ENCODE results near the gene RPAIN.

GRCh38 chr17:5443728-5444127 lies 23.7 kb downstream of the RPAIN start:
- no peak for TF ChIP-seq FOS (IDR thresholded peaks at IDR 0.05; ENCODE audit: borderline replicate concordance, insufficient read depth, low read length)
- TF ChIP-seq CTCF (IDR thresholded peaks at IDR 0.05; ENCODE audit: extremely low read depth in 1 of 2, insufficient read depth in 1 of 2, low read depth in 1 of 2, low read length in 2 of 2) = no peak
- no peak for TF ChIP-seq POLR2A (IDR thresholded peaks at IDR 0.05; ENCODE audit: low read depth, low read length)
- no peak for TF ChIP-seq EZH2 (IDR thresholded peaks at IDR 0.05; ENCODE audit: borderline replicate concordance, low read depth, low read length, severe bottlenecking)
- no peak for TF ChIP-seq POLR2AphosphoS5 (IDR thresholded peaks at IDR 0.05; ENCODE audit: insufficient read depth, low read depth, low read length)
- TF ChIP-seq GATA2 (IDR thresholded peaks at IDR 0.05; ENCODE audit: insufficient read depth, insufficient read length, low read depth, low read length) = no peak
- no peak for TF ChIP-seq JUN (IDR thresholded peaks at IDR 0.05; ENCODE audit: borderline replicate concordance, insufficient read depth, insufficient read length, low read depth)
- no peak for TF ChIP-seq MAX (IDR thresholded peaks at IDR 0.05; ENCODE audit: insufficient read depth, insufficient read length)
